ENCODE measurements around the gene OGG1. TPM values are rescaled to one million over a fixed set of nuclear protein-coding genes. Genes with fewer than 3 reads are reported as not detected.

Gene OGG1
- total RNA-seq, 1 experiment from 2014 or later = 38.7 TPM

DNA sequence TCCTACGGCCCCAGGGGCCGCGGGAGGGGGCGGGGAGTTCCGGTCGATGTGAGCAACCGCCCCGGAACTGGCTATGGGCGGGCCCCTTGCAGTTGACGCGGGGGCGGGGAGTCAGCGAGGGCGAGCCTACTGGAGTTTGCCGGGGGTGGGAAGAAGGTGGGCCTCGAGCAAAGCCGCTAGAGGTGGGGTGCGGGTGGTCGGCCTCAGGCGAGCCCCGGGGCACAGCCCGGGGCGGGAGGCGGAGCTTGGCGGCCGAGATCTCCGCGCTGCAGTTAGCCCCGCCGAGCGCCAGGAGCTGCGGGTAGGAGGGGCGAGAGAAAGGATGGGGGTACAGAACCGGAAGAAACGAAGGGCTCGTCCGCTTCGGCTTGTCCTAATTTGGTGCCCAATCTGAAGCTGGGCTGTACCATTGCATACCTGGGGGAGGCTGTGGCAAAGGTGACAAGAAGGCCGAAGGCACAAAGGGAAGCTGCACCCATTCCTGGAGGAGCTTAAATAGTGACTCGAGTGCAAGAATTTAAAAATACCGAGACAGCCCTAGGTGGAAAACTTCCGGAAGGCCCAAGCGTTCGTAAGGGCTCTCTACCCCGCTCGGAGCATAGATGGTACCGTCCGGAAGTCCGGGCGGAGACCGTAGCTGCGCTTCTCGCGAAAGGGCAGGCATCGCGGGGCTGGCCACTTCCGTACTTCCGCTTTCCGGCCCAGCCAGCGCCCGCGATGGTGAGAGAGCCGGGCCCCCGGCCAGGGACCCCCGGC is 42.8 kb downstream of the OGG1 start, which contains the start of the genes ARPC4 and TADA3:
TSS of gene ARPC4 (plus strand) at position 678 of the 756 bp plus-strand sequence. CDS start at position 718, 40 bp downstream.
TSS of gene TADA3 (minus strand) at position 69 of the 756 bp plus-strand sequence. CDS start 1,007 bp downstream, outside the sequence.
- TF ChIP-seq EZH2phosphoT487 (IDR thresholded peaks at IDR 0.05; ENCODE audit: borderline replicate concordance, low read length) = no peak
- TF ChIP-seq, protein P1, sequence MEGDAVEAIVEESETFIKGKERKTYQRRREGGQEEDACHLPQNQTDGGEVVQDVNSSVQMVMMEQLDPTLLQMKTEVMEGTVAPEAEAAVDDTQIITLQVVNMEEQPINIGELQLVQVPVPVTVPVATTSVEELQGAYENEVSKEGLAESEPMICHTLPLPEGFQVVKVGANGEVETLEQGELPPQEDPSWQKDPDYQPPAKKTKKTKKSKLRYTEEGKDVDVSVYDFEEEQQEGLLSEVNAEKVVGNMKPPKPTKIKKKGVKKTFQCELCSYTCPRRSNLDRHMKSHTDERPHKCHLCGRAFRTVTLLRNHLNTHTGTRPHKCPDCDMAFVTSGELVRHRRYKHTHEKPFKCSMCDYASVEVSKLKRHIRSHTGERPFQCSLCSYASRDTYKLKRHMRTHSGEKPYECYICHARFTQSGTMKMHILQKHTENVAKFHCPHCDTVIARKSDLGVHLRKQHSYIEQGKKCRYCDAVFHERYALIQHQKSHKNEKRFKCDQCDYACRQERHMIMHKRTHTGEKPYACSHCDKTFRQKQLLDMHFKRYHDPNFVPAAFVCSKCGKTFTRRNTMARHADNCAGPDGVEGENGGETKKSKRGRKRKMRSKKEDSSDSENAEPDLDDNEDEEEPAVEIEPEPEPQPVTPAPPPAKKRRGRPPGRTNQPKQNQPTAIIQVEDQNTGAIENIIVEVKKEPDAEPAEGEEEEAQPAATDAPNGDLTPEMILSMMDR (conservative IDR thresholded peaks at IDR 0.05; ENCODE audit: low read depth, low read length) = no peak
- TF ChIP-seq EZH2 (IDR thresholded peaks at IDR 0.05; ENCODE audit: low read length, unreplicated experiment) = no peak
- ATAC-seq (peak; percentile 88), DNase-seq (peak; percentile 90)
- no peaks in the 10 kb centered on the region for H3K9me3 ChIP-seq (ENCODE audit: low read length)
- H3K79me2 ChIP-seq (ENCODE audit: low read length) = peaks cover 28% of the 10 kb centered on the region
- no peaks in the 10 kb centered on the region for H3K27me3 ChIP-seq (ENCODE audit: low read length)
- intact Hi-C loops (cut with micrococcal nuclease) = loop anchor here (1.0 to 5.0 kb wide), 3 partner anchors 42 to 75 kb away; partner anchors contain the start of gene BRPF1
- H4K20me1 ChIP-seq (ENCODE audit: low read length) = no peaks in the 10 kb centered on the region
- H3K9ac ChIP-seq (ENCODE audit: low read length) = peak within 1 kb of the TSS; percentile 97
- H3K36me3 ChIP-seq (ENCODE audit: low read depth, low read length) = peaks cover 5% of the 10 kb centered on the region; the same call in 1 of the 2 replicates
- BruUV-seq (replicated peaks) = no TSS peak
- H3K9me2 ChIP-seq (replicated peaks; ENCODE audit: low read length) = no peaks in the 10 kb centered on the region
- peaks cover 11% of the 10 kb centered on the region for H3K4me1 ChIP-seq (ENCODE audit: insufficient read depth, low read length)
- H3F3A ChIP-seq (ENCODE audit: low read length, unreplicated experiment) = no peaks in the 10 kb centered on the region
- H3K27ac ChIP-seq (ENCODE audit: low read length) = peak within 1 kb of the TSS; percentile 79
- H2AFZ ChIP-seq (ENCODE audit: low read length) = peak within 1 kb of the TSS; percentile 82
- peak within 1 kb of the TSS; percentile 98 for H3K4me2 ChIP-seq (ENCODE audit: low read length)
- H3K4me3 ChIP-seq (ENCODE audit: low read length) = peak within 1 kb of the TSS; percentile 99
- CTCF ChIA-PET = interaction anchor here (0.6 kb wide), 1 partner anchor 191 kb away, joined by 3 read pairs; no protein-coding TSS in a partner anchor
- POLR2A ChIA-PET (ENCODE audit: unreplicated experiment) = interaction anchor here (0.6 to 1.1 kb wide), 8 partner anchors 11 to 990 kb away, joined by 3 to 12 read pairs (median 6); partner anchors contain the start of genes IL17RC, OGG1 and SETD5

DNA sequence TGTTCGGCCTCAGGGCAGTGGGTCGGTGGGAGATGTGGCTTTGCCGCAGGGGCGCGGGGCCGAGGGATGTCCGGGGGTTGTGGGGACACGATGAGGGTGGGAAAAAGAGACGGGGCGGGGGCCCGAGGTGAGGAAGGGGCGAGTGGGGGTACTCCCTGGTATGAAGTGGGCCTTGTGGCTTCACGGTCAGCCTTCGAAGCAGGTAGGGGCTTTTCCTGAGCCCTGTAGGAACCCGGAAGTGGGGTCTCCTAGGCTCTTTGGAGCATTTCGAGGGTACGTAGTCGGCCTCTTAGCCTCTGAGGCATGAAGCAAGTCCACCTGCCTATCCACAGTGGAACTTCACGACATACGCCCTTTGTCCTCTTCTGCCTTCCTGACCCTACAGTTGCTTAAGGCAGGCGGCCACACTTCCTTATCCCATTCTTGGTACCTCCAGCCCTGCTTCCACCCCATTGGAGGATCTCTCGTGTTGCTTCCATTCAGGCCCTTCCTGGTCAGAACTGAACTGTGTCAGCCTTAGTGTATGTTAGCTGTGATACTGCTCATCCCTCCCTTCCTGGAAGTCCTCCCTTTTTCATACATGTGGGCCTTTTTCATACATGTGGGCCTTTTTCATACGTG is 43.5 kb downstream of the OGG1 start:
- DNase-seq = peak; percentile 26
- H3F3A ChIP-seq (ENCODE audit: low read length, unreplicated experiment) = no peaks in the 10 kb centered on the region
- peaks cover 12% of the 10 kb centered on the region; the same call in 1 of the 2 replicates for H3K36me3 ChIP-seq (ENCODE audit: low read depth, low read length)

More for the DNA sequence above, 43.5 kb downstream of the OGG1 start:
- BruUV-seq (replicated peaks) = TSS peak; percentile 57
- no peaks in the 10 kb centered on the region for H3K9me3 ChIP-seq (ENCODE audit: low read length)
- H3K9me2 ChIP-seq (replicated peaks; ENCODE audit: low read length) = no peaks in the 10 kb centered on the region
- ChIA-PET POLR2A (ENCODE audit: unreplicated experiment) (interaction anchor here (0.6 to 1.1 kb wide), 8 partner anchors 11 to 989 kb away, joined by 3 to 12 read pairs (median 6); partner anchors contain the start of genes IL17RC, OGG1 and SETD5), CTCF (no interaction called here)
- no peaks in the 10 kb centered on the region for H3K27me3 ChIP-seq (ENCODE audit: low read length)
- H3K4me1 ChIP-seq (ENCODE audit: insufficient read depth, low read length) = peaks cover 11% of the 10 kb centered on the region
- TF ChIP-seq EZH2phosphoT487 (IDR thresholded peaks at IDR 0.05; ENCODE audit: borderline replicate concordance, low read length) (no peak), EZH2 (IDR thresholded peaks at IDR 0.05; ENCODE audit: low read length, unreplicated experiment) (no peak)
- TF ChIP-seq, protein P1 (conservative IDR thresholded peaks at IDR 0.05; ENCODE audit: low read depth, low read length) = no peak
- no peaks in the 10 kb centered on the region for H4K20me1 ChIP-seq (ENCODE audit: low read length)
- peak overlapping the region; percentile 98 for H3K4me2 ChIP-seq (ENCODE audit: low read length)
- intact Hi-C loops (cut with micrococcal nuclease) = loop anchor here (5.0 kb wide), 1 partner anchor 76 kb away; no protein-coding TSS in a partner anchor
- peak overlapping the region; percentile 99 for H3K4me3 ChIP-seq (ENCODE audit: low read length)
- H2AFZ ChIP-seq (ENCODE audit: low read length) = peak overlapping the region; percentile 82
- H3K79me2 ChIP-seq (ENCODE audit: low read length) = peaks cover 28% of the 10 kb centered on the region
- H3K9ac ChIP-seq (ENCODE audit: low read length) = peak overlapping the region; percentile 97
- peak; percentile 32 for ATAC-seq
- H3K27ac ChIP-seq (ENCODE audit: low read length) = peak overlapping the region; percentile 79

Measured in PC-3 (cell line).